ENCODE measurements around the gene COL5A1. TPM values are rescaled to one million over a fixed set of nuclear protein-coding genes. Genes with fewer than 3 reads are reported as not detected.

COL5A1 gene
- total and polyA plus RNA-seq, 2 donors from 2014 or later, result 2.4 to 23.8 TPM

DNA sequence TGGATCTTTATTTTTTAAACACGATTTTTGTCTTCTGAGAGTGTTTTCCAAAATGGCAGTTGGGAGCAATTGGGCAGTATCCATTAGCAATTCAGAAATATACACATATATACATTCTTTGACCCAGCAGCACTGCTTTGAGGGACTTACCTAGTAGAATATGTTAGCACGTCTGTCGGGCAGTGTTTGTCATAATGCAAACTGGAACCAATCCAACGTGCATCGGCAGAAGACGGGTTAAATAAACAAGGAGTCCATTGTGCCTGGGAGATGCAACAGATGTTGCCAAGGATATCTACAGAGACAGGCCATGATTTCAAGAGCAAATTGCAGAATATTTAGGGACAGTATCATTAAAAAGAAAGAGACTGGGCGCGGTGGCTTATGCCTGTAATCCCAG is 107.0 kb downstream of the COL5A1 start:
- FAIRE-seq (no peak), DNase-seq (no peak)
- intact Hi-C loops (cut with DNase I), result no loop called here
- Histone ChIP-seq H3K36me3 (ENCODE audit: control insufficient read depth in 2 of 3, insufficient read depth in 3 of 3, low read length in 3 of 3) (peaks cover 3 to 20% (median 8%) of the 10 kb centered on the region in 3 donors), H3K9me3 (ENCODE audit: control insufficient read depth in 2 of 3, insufficient read depth in 1 of 3, low read length in 3 of 3) (peaks cover 0 to 5% (median 0%) of the 10 kb centered on the region in 3 donors), H3K27ac (ENCODE audit: low read depth in 2 of 2, low read length in 2 of 2) (no peak overlapping the region), H3K4me3 (ENCODE audit: low read length in 3 of 3) (no peak overlapping the region), H3K27me3 (ENCODE audit: control insufficient read depth, insufficient read depth, low read length) (no peaks in the 10 kb centered on the region), H3K9ac (ENCODE audit: low read length in 3 of 3) (no peak overlapping the region), H3K4me1 (ENCODE audit: control insufficient read depth in 2 of 3, insufficient read depth in 2 of 3, low read depth in 1 of 3, low read length in 3 of 3) (peaks cover 0 to 3% (median 0%) of the 10 kb centered on the region in 3 donors)
- TF ChIP-seq, protein P1, sequence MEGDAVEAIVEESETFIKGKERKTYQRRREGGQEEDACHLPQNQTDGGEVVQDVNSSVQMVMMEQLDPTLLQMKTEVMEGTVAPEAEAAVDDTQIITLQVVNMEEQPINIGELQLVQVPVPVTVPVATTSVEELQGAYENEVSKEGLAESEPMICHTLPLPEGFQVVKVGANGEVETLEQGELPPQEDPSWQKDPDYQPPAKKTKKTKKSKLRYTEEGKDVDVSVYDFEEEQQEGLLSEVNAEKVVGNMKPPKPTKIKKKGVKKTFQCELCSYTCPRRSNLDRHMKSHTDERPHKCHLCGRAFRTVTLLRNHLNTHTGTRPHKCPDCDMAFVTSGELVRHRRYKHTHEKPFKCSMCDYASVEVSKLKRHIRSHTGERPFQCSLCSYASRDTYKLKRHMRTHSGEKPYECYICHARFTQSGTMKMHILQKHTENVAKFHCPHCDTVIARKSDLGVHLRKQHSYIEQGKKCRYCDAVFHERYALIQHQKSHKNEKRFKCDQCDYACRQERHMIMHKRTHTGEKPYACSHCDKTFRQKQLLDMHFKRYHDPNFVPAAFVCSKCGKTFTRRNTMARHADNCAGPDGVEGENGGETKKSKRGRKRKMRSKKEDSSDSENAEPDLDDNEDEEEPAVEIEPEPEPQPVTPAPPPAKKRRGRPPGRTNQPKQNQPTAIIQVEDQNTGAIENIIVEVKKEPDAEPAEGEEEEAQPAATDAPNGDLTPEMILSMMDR (IDR thresholded peaks at IDR 0.05; ENCODE audit: borderline replicate concordance, extremely low read depth, insufficient read depth), result no peak

DNA sequence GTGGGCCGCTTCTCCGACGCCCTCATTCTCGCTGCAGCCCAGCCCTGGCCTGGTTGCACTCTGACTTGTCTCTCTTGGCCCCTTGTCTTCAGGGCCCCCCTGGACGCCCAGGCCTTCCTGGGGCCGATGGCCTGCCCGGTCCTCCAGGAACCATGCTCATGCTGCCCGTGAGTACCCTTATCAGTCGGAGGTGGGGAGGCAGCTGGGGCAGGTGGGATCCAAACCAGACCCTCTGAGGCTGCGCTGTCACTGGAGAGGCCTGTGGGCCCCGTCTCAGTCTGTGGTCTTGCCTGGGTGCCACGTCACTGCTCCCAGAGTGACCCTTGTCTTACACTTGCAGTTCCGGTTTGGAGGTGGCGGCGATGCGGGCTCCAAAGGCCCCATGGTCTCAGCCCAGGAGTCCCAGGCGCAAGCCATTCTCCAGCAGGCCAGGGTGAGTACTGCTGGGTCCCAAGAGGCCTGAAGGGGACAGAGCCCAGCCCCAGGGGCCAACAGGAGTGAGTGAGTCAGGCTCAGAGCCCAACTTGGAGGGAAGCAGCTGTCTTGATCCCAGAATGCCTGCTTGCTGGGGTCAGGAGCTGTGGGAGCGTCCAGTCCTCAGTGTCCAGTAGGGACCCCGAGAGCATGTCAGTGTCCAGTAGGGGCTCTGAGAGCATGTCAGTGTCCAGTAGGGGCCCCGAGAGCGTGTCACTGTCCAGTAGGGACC is 109.0 kb downstream of the COL5A1 start:
- H3K4me3 ChIP-seq (ENCODE audit: low read length in 3 of 3), result no peak overlapping the region
- no peak for FAIRE-seq
- H3K27ac ChIP-seq (ENCODE audit: low read depth in 2 of 2, low read length in 2 of 2), result no peak overlapping the region
- peaks cover 3 to 12% (median 8%) of the 10 kb centered on the region in 3 donors for H3K36me3 ChIP-seq (ENCODE audit: control insufficient read depth in 2 of 3, insufficient read depth in 3 of 3, low read length in 3 of 3)
- intact Hi-C loops (cut with DNase I), result no loop called here
- peaks cover 0 to 2% (median 0%) of the 10 kb centered on the region in 3 donors for H3K9me3 ChIP-seq (ENCODE audit: control insufficient read depth in 2 of 3, insufficient read depth in 1 of 3, low read length in 3 of 3)
- TF ChIP-seq, protein P1 (IDR thresholded peaks at IDR 0.05; ENCODE audit: borderline replicate concordance, extremely low read depth, insufficient read depth), result no peak
- DNase-seq, result no peak
- H3K9ac ChIP-seq (ENCODE audit: low read length in 3 of 3), result no peak overlapping the region
- no peaks in the 10 kb centered on the region for H3K27me3 ChIP-seq (ENCODE audit: control insufficient read depth, insufficient read depth, low read length)
- H3K4me1 ChIP-seq (ENCODE audit: control insufficient read depth in 2 of 3, insufficient read depth in 2 of 3, low read depth in 1 of 3, low read length in 3 of 3), result no peaks in the 10 kb centered on the region

DNA sequence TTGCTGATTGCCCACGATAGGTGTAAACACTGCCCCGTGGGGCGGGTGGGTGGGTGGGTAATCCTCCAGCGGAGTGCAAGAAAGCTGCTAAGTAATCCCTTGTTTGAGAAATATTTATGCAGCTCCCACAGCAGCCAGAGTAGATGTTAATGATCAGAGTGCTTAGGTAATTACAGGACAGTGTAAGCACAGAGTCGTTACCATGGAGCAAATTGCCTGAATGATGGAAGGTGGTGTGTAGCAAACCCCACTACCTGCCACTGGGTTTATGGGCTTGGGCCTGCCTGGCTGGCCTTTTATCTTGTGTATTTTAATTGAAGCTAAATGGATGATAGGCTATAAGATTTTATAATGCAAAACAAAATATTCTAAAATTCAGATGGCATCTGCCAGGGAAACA is 110.0 kb downstream of the COL5A1 start:
- DNase-seq, result no peak
- intact Hi-C loops (cut with DNase I), result no loop called here
- Histone ChIP-seq H3K4me1 (ENCODE audit: control insufficient read depth in 2 of 3, insufficient read depth in 2 of 3, low read depth in 1 of 3, low read length in 3 of 3) (no peaks in the 10 kb centered on the region), H3K36me3 (ENCODE audit: control insufficient read depth in 2 of 3, insufficient read depth in 3 of 3, low read length in 3 of 3) (peaks cover 3 to 12% (median 8%) of the 10 kb centered on the region in 3 donors), H3K9ac (ENCODE audit: low read length in 3 of 3) (no peak overlapping the region), H3K27ac (ENCODE audit: low read depth in 2 of 2, low read length in 2 of 2) (no peak overlapping the region), H3K4me3 (ENCODE audit: low read length in 3 of 3) (no peak overlapping the region), H3K27me3 (ENCODE audit: control insufficient read depth, insufficient read depth, low read length) (no peaks in the 10 kb centered on the region), H3K9me3 (ENCODE audit: control insufficient read depth in 2 of 3, insufficient read depth in 1 of 3, low read length in 3 of 3) (peaks cover 0 to 2% (median 0%) of the 10 kb centered on the region in 3 donors)
- TF ChIP-seq, protein P1 (IDR thresholded peaks at IDR 0.05; ENCODE audit: borderline replicate concordance, extremely low read depth, insufficient read depth), result no peak
- no peak for FAIRE-seq
